Measurements from ENCODE around the gene RNASEH2C.

RNASEH2C gene

GRCh38 chr11:65680192-65680743 is 40.3 kb downstream of the RNASEH2C start:
- DNase-seq: no peak

- no peak for DNase-seq
These were observed 47.6 kb downstream of the RNASEH2C start for GRCh38 chr11:65672982-65673381.

- DNase-seq: no peak
These were observed 48.3 kb downstream of the RNASEH2C start for GRCh38 chr11:65672180-65672860.

Measured in NCI-H1436 (cell line).